ENCODE results near the gene ADGRG3. TPM values are rescaled to one million over a fixed set of nuclear protein-coding genes. Genes with fewer than 3 reads are reported as not detected.
A peak's percentile ranks its signal among the peaks of the same experiment; 100 is the strongest.

ADGRG3 gene
- total and polyA plus RNA-seq, 2 donors from 2014 or later, result 0.17 to 1.8 TPM

DNA sequence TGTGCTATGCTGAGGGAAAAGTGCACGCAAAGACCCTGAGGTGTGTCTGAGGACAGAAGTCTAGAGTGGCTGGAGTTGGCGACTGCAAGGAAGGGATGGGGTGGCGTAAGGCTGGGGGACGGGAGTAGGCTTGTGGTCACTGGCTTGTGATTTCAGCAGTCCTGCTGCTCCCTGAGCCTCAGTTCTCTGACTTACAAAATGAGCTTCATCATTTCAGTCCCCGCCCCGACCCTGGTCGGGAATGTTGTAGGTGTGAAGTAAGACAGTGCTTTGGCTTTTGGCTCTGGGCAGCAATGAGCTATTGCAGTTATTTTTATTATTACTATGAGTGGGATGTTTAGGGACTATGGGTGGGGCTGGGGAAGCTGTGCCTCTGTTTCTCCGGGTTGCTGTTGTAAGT, 31.1 kb upstream of the ADGRG3 start:
- peaks cover 0 to 72% (median 60%) of the 10 kb centered on the region in 3 donors for H3K4me1 ChIP-seq (ENCODE audit: control insufficient read depth in 2 of 3, insufficient read depth in 2 of 3, low read depth in 1 of 3, low read length in 3 of 3)
- no peak for FAIRE-seq
- H3K9ac ChIP-seq (ENCODE audit: low read length in 3 of 3), result peak overlapping the region in 2 of 3 donors; percentile 57 to 63
- no peaks in the 10 kb centered on the region for H3K27me3 ChIP-seq (ENCODE audit: control insufficient read depth, insufficient read depth, low read length)
- intact Hi-C loops (cut with DNase I), result no loop called here
- H3K4me3 ChIP-seq (ENCODE audit: low read length in 3 of 3), result no peak overlapping the region
- H3K9me3 ChIP-seq (ENCODE audit: control insufficient read depth in 2 of 3, insufficient read depth in 1 of 3, low read length in 3 of 3), result no peaks in the 10 kb centered on the region
- H3K27ac ChIP-seq (ENCODE audit: low read depth in 2 of 2, low read length in 2 of 2), result peak overlapping the region; percentile 81 to 98
- no peak for DNase-seq
- peaks cover 0 to 6% (median under 1%) of the 10 kb centered on the region in 3 donors for H3K36me3 ChIP-seq (ENCODE audit: control insufficient read depth in 2 of 3, insufficient read depth in 3 of 3, low read length in 3 of 3)
- TF ChIP-seq, protein P1, sequence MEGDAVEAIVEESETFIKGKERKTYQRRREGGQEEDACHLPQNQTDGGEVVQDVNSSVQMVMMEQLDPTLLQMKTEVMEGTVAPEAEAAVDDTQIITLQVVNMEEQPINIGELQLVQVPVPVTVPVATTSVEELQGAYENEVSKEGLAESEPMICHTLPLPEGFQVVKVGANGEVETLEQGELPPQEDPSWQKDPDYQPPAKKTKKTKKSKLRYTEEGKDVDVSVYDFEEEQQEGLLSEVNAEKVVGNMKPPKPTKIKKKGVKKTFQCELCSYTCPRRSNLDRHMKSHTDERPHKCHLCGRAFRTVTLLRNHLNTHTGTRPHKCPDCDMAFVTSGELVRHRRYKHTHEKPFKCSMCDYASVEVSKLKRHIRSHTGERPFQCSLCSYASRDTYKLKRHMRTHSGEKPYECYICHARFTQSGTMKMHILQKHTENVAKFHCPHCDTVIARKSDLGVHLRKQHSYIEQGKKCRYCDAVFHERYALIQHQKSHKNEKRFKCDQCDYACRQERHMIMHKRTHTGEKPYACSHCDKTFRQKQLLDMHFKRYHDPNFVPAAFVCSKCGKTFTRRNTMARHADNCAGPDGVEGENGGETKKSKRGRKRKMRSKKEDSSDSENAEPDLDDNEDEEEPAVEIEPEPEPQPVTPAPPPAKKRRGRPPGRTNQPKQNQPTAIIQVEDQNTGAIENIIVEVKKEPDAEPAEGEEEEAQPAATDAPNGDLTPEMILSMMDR (IDR thresholded peaks at IDR 0.05; ENCODE audit: borderline replicate concordance, extremely low read depth, insufficient read depth), result no peak

DNA sequence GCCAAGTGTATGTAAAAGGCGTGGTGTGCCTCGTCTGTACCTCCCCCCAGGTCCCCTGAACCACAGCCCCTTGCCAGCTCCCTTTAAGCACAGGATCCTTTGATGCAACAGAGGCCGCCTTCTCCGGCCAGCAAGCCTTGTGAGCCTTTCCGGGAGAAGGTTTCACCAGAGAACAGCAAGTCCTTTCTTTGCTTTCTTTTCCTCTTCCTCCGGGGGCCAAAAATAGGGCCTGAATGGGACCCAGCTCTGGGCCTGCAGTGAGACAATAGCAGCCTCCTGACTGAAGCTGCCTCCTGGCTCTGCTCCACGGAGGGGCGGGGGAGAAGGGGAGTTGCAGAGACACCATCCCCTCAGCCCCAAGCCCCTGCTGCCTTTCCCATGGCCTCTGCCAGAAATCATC, 30.7 kb upstream of the ADGRG3 start:
- H3K4me1 ChIP-seq (ENCODE audit: control insufficient read depth in 2 of 3, insufficient read depth in 2 of 3, low read depth in 1 of 3, low read length in 3 of 3), result peaks cover 0 to 68% (median 56%) of the 10 kb centered on the region in 3 donors
- FAIRE-seq, result no peak
- H3K4me3 ChIP-seq (ENCODE audit: low read length in 3 of 3), result peak overlapping the region in 1 of 3 donors; percentile 10
- peak overlapping the region in 1 of 3 donors; percentile 62 for H3K9ac ChIP-seq (ENCODE audit: low read length in 3 of 3)
- intact Hi-C loops (cut with DNase I), result no loop called here
- TF ChIP-seq, protein P1 (IDR thresholded peaks at IDR 0.05; ENCODE audit: borderline replicate concordance, extremely low read depth, insufficient read depth), result no peak
- H3K27ac ChIP-seq (ENCODE audit: low read depth in 2 of 2, low read length in 2 of 2), result peak overlapping the region; percentile 65 to 98
- DNase-seq, result peak in 1 of 5 donors; percentile 51
- H3K36me3 ChIP-seq (ENCODE audit: control insufficient read depth in 2 of 3, insufficient read depth in 3 of 3, low read length in 3 of 3), result peaks cover 0 to 6% (median 3%) of the 10 kb centered on the region in 3 donors
- no peaks in the 10 kb centered on the region for H3K27me3 ChIP-seq (ENCODE audit: control insufficient read depth, insufficient read depth, low read length)
- H3K9me3 ChIP-seq (ENCODE audit: control insufficient read depth in 2 of 3, insufficient read depth in 1 of 3, low read length in 3 of 3), result no peaks in the 10 kb centered on the region

DNA sequence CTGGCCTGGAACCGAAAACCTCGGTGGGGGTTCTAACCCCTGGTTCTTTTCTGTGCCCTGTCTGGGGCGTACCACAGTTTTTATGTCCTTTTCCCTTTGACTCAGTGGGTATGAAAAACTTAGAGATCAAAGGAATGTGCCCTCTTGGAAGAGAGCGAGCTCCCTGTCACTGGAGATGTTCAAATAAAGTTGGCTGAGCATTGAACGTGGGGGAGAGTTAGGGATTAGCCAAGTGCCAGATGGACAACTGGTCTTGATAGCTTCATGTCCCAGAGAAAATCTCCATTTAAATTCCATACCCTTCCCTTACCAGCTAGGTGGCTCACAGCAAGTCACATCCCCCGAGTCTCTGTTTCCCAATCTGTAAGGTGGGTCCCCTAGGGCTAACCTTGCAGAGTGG, 30.1 kb upstream of the ADGRG3 start:
- Histone ChIP-seq H3K36me3 (ENCODE audit: control insufficient read depth in 2 of 3, insufficient read depth in 3 of 3, low read length in 3 of 3) (peaks cover 0 to 6% (median 3%) of the 10 kb centered on the region in 3 donors), H3K4me3 (ENCODE audit: low read length in 3 of 3) (peak overlapping the region in 1 of 3 donors; percentile 10), H3K27ac (ENCODE audit: low read depth in 2 of 2, low read length in 2 of 2) (peak overlapping the region; percentile 65 to 98), H3K9ac (ENCODE audit: low read length in 3 of 3) (peak overlapping the region in 1 of 3 donors; percentile 62), H3K27me3 (ENCODE audit: control insufficient read depth, insufficient read depth, low read length) (no peaks in the 10 kb centered on the region), H3K9me3 (ENCODE audit: control insufficient read depth in 2 of 3, insufficient read depth in 1 of 3, low read length in 3 of 3) (no peaks in the 10 kb centered on the region), H3K4me1 (ENCODE audit: control insufficient read depth in 2 of 3, insufficient read depth in 2 of 3, low read depth in 1 of 3, low read length in 3 of 3) (peaks cover 0 to 64% (median 57%) of the 10 kb centered on the region in 3 donors)
- TF ChIP-seq, protein P1 (IDR thresholded peaks at IDR 0.05; ENCODE audit: borderline replicate concordance, extremely low read depth, insufficient read depth), result no peak
- intact Hi-C loops (cut with DNase I), result no loop called here
- DNase-seq (no peak), FAIRE-seq (no peak)

DNA sequence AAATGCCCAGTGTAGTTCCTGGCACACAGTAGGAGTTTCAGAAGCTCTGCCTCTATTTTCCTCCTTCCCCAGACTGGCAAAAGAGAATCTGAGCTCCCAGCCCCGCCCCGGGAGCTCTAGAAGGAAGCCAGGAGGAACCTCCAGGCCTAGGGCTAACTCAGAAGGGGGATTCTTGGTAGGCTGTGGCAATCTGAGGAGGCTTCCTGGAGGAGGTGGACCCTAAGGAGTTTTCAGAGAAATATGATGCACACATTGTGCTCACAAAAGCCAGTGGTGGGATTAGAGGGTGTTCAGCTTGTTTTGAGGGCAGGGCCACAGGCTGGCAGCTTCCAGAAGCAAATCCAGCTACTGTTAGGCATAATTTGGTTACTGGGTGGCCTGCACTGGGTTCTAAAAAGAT, 29.7 kb upstream of the ADGRG3 start:
- Histone ChIP-seq H3K27me3 (ENCODE audit: control insufficient read depth, insufficient read depth, low read length) (no peaks in the 10 kb centered on the region), H3K4me1 (ENCODE audit: control insufficient read depth in 2 of 3, insufficient read depth in 2 of 3, low read depth in 1 of 3, low read length in 3 of 3) (peaks cover 0 to 65% (median 58%) of the 10 kb centered on the region in 3 donors), H3K27ac (ENCODE audit: low read depth in 2 of 2, low read length in 2 of 2) (peak overlapping the region; percentile 63 to 98), H3K4me3 (ENCODE audit: low read length in 3 of 3) (no peak overlapping the region), H3K9ac (ENCODE audit: low read length in 3 of 3) (peak overlapping the region in 1 of 3 donors; percentile 62), H3K36me3 (ENCODE audit: control insufficient read depth in 2 of 3, insufficient read depth in 3 of 3, low read length in 3 of 3) (peaks cover 0 to 6% (median 3%) of the 10 kb centered on the region in 3 donors), H3K9me3 (ENCODE audit: control insufficient read depth in 2 of 3, insufficient read depth in 1 of 3, low read length in 3 of 3) (no peaks in the 10 kb centered on the region)
- intact Hi-C loops (cut with DNase I), result no loop called here
- FAIRE-seq, result no peak
- no peak for DNase-seq
- TF ChIP-seq, protein P1 (IDR thresholded peaks at IDR 0.05; ENCODE audit: borderline replicate concordance, extremely low read depth, insufficient read depth), result no peak

All from kidney (tissue), 14 donors.